Stimulated activated CD8-positive, alpha-beta memory T cell treated with anti-CD3 and anti-CD28 coated beads, Interleukin-12 subunit alpha, Interleukin-12 subunit beta, amount 100 ng/mL, for 4 hours (primary cell): ENCODE results near the gene SYNGR1.
"Not testable (repeated sequence)": the region's sequence is repeated elsewhere in the genome, so short reads cannot be mapped to it uniquely, and the experiment has no call there.

Experiments
- DNase-seq: peaks from one replicate; pipeline ENCODE4 v3.0.0-alpha.2; 2020; ENCODE audit warnings: low read depth

SYNGR1 gene

DNA sequence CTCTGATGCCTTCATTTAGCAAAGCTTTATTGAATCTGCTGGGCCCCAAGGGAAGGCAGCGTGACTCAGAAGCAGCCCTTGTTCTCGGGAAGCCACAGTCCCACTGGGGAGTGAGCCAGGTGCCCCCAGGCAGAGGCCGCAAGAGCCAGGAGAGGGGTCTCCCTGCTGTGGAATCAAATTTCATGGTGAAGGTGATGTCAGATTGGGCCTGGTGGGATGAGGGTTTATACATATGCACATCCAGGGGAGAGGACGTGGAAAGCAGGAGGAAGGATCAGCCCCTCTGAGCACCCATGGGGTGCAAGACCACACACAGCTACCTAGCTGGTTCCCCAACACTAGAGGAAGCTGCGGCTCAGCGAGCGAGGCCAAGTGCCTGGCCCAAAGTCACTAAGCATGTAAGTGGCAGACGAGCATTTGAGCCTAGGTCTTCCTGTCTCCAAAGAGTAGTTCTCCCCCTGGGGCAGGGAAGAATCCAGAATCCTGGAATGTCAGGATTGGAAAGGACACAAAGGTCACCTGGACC lies 2.0 kb downstream of the SYNGR1 start:
- DNase-seq = no peak

DNA sequence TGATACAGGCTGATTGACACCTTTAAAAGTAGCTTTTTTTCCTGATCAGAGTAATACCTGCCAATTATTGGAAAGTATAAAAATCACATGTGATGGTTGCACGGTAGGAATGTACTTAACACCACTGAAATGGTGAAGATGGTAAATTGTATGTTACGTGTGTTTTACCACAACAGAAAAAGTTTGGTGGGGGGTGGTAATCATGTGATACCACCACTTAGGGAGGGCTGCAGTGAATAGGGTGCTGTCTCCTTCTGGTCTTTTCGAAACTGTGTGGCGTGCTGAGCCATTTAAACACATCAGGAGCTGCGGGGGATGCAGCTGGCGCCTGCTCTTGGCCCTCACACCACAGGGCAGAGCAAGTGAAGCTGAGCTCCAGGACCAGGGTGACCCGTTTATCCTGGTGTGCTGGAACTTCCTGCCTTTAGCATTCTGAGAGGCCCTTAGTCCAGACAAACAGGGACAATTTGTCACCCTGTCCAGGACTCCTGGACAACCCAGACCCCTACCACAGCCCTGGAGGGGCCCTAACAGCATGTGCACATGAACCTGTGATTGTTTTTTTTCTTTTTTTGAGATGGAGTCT lies 2.6 kb downstream of the SYNGR1 start:
- DNase-seq = no peak

DNA sequence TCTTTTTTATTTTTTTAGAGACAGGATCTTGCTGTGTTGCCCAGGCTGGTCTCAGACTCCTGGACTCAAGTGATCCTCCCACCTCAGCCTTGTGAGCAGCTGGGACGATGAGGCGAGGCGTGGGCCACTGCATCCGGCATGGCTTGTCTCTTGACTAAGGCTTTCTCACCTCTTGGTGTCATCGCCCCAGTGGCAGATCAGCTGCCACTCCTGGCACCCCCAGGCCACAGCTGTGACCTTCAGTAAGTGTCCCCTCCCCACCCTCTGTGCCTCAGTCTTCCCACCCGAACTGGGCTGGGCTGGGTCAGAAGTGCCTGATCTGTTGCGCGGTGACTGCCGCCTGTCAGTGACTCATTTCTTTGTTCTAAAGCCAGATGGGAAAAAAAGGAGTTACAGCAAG lies 3.6 kb downstream of the SYNGR1 start:
- no peak for DNase-seq

DNA sequence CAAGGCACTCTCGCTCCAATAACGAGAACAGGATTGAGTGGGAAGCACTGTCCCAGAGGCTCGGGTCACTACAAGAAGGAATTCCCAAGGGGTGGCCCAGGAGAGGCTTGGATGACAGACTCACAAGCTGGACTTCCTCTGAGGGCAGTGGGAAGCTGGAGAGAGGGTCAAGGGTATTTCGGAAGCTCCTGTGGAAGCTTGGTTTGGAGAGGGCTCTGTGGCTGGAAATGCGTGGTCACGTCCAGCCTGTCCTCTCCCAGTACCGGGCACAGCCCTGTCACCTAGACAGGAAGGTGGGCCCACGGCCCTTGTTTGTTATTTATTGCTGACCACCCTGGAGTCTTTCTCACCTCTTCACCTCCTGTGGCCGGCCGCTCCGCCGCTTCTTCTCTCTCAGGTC lies 5.3 kb downstream of the SYNGR1 start:
- DNase-seq = no peak

DNA sequence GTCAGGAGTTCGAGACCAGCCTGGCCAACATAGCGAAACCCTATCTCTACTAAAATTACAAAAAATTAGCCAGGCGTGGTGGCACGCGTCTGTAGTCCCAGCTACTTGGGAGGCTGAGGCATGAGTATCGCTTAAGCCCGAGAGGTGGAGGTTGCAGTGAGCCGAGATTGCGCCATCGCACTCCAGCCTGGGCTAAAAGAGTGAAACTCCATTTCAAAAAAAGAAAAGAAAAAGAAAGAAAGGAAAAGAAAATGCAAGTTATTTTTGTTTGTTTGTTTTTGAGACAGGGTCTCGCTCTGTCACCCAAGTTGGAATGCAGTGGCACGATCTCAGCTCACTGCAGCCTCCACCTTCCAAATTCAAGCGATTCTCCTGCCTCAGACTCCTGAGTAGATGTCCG lies 6.0 kb downstream of the SYNGR1 start:
- not testable (repeated sequence) for DNase-seq

DNA sequence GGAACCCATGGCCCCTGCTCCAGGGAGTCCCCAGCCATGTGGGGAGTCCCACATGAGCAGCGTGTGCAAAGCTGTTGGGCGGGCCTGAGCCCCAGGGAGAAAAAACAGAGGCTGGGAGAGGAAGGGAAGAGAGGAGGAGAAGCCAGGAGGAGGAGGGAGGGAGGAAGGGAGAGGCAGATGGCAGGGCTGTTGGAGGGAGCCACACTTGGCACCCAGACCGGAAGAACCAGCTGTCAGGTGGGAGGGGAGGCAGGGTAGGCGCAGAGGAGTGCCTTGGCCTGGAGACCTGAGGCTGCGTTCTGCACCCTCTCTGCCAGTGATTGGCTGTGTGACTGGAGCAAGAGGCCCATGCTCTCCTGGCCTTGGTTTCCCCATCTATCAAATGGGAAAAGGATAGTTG lies 6.7 kb downstream of the SYNGR1 start:
- DNase-seq = no peak

DNA sequence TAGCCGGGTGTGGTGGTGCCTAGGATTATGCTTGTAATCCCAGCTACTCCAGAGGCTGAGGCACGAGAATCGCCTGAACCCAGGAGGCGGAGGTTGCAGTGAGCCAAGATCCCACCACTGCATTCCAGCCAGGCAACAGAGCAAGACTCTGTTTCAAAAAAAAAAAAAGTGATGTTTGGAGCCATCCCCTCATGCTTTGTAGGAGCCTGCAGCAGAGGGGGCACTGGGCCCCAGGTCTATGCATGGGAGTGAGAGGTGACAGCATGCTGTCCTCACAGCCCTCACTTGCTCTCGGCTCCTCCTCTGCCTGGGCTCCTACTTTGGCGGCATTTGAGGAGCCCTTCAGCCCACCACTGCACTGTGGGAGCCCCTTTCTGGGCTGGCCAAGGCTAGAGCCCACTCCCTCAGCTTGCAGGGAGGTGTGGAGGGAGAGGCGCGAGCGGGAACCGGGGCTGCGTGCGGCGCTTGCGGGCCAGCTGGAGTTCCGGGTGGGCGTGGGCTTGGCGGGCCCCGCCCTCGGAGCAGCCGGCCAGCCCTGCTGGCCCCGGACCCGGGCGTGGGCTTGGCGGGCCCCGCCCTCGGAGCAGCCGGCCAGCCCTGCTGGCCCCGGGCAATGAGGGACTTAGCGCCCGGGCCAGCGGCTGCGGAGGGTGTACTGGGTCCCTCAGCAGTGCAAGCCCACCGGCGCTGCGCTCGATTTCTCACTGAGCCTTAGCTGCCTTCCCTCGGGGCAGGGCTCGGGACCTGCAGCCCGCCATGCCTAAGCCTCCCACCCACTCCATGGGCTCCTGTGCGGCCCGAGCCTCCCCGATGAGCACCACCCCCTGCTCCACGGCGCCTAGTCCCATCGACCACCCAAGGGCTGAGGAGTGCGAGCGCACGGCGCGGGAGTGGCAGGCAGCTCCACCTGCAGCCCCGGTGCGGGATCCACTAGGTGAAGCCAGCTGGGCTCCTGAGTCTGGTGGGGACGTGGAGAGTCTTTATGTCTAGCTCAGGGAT lies 7.6 kb downstream of the SYNGR1 start:
- DNase-seq = not testable (repeated sequence)

DNA sequence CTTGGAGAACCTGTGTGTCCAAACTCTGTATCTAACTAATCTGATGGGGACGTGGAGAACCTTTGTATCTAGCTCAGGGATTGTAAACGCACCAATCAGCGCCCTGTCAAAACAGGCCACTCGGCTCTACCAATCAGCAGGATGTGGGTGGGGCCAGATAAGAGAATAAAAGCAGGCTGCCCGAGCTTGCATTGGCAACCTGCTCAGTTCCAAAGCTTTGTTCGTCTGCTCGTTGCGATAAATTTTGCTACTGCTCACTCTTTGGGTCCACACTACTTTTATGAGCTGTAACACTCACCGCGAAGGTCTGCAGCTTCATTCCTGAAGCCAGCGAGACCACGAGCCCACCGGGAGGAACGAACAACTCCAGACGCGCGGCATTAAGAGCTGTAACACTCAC lies 8.4 kb downstream of the SYNGR1 start:
- not testable (repeated sequence) for DNase-seq

DNA sequence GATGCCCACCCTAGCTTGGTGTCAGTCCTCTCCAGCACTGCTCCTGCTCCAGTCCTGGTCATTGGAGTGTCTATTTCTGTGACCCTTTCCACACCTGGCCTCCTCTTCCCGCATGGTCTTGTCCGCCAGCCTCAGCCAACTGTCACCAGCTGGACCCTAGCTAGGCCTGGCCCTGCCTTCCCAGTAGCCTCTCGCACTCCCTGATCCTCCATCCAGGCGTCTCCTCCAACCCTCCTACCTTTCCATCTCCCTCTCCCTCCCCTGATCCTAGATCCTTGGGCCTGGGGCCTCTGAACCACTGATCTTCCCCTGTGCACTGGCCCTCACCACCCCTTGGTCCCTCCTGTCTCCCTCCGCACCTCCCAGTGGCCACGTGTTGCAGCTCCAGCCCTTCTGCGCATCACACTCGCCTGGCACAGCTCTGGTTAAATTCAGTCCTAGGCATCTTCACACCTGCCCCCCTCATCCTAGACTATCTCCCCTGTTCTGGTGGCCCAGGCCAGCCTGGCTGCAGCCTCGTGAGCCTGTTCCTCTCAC lies 9.9 kb downstream of the SYNGR1 start:
- DNase-seq = no peak

DNA sequence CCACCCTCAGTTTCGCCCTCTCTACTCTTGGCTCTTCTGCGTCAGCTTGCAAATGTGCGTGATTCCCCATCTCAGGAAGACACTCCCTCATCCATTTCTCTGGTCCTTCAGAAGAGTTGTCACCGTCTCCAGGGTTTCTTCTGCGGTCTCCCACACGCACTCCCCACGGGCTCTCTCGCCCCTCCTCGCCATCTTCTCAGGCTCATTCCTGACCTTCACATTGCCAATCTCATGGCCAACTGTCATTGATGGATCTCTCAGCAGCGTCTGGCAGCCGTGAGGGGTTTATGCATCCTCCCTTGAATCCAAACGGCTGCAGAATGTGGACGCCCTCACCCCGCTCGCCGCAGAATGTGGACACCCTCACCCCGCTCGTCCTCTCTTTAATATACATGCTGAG lies 10.5 kb downstream of the SYNGR1 start:
- no peak for DNase-seq

DNA sequence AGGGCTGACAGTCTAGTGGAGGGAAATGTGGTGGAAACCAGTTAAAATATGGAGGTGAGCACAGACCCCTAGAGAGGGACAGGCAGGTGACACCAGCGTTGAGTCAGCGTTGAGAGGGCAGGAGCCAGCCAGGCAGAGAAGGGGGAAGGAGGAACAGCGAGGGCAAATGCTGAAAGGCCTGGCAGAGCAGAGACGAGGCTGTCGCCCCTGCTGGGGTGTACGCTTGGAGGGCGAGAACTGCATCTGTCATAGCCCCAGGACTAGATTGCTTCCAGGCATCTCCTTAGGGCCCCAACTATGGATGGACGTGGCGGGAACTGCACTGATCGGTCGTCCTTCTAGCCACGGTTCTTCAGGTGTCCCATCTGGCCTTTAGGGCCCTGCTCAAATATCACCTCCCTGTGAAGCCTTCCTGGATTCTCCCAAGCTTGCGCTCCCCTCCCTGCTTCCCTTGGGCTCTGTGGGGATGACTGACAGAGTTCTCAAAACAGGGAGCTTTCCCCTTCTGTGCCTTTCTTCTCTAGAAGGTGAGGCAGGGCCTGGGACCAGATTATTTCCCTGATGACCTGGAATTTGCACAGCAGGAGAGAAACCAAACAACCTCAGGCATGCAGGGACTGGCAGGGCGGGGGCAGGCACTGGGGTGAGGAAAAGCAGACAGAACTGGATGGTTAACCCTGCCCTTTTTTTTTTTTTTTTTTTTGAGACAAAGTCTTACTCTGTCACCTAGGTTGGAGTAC lies 11.1 kb downstream of the SYNGR1 start:
- no peak for DNase-seq

DNA sequence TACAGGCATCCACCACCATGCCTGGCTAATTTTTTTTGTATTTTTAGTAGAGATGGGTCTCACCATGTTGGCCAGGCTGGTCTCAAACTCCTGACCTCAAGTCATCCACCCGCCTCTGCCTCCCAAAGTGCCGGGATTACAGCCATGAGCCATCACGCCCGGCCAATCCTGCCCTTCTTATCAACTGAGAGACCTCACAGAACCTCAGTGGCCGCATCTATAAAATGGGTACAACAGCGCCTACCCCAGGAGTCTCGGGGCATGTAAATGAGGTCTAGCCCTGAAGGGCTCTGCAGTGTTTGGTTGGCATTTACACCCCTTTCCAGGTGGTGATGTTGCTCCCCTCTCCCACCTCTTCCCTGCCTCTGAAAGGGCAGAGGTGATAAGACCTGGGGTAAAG lies 11.7 kb downstream of the SYNGR1 start:
- DNase-seq = no peak

DNA sequence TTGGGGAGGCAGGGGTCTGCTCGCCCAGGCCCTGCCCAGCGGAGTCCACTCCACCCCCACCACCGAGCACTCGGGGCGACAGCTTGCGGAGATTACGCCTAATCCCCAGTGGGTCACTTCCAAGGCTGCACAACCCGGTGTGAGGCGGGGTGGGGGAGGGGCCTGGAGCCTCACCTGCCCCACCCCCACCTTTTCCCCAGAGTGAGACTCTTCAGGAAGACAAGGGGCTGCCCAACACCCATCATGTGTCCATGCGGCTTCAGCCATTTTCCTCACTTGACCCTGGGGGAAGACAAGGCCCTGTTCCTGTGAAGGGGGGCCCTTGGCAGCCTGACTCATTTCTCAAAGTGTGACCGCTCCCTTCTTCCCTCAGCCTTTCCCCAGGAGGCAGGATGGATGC lies 12.5 kb downstream of the SYNGR1 start:
- DNase-seq = no peak

DNA sequence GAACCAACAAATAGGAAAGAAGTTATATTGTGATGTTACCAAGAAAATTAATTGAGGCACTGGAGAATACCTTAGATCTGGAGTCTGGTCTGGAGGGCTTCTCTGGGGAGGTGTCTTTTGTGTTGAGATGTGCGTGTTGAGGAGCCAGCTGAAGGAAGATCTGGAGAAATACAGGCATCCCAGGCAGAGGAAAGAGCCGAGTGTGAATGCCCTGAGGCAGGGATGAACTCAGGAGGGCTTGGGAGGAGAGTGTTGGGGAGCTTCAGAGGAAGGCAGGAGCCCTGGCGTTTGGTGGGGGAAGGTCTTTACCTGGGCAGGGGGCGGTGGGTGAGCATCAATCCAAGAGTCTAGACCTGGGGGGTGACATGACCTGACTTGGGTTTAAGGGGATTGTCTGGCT lies 13.1 kb downstream of the SYNGR1 start:
- DNase-seq = no peak

DNA sequence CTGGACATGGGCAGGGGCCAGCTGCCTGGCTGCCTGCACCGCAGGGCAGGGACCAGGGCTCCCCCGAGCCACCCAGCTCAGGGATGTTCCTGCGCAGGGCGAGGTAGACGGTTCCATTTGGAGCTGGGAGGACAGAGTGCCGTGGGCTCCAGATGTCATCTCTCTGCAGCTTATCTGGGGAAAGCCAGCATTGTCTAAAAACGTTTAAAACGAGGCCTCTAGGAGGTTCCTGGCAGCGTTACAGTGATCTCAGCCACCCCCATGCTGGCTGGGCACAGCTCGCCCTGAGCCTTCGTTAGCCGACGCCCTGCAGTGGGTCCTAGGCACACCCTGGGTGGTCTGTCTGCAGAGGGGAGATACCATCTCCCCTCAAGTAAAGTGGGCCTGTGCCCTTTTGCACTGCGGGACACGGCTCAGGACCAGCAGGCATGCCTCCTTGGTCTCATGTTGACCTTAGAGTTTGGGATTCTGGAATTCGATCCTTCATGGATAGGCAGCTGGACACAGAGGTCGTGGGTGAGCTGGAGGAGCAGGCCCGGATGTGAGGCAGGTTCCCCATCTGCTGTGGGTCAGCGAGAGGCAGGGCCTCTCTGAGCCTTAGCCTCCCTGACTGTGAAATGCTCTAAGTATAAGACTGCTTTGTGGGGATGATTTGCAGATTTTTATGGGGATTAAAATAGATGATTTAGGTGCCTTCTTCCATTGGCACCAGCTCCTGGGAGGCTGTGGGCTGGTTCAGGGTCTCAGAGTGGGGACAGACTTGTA lies 14.1 kb downstream of the SYNGR1 start:
- no peak for DNase-seq

DNA sequence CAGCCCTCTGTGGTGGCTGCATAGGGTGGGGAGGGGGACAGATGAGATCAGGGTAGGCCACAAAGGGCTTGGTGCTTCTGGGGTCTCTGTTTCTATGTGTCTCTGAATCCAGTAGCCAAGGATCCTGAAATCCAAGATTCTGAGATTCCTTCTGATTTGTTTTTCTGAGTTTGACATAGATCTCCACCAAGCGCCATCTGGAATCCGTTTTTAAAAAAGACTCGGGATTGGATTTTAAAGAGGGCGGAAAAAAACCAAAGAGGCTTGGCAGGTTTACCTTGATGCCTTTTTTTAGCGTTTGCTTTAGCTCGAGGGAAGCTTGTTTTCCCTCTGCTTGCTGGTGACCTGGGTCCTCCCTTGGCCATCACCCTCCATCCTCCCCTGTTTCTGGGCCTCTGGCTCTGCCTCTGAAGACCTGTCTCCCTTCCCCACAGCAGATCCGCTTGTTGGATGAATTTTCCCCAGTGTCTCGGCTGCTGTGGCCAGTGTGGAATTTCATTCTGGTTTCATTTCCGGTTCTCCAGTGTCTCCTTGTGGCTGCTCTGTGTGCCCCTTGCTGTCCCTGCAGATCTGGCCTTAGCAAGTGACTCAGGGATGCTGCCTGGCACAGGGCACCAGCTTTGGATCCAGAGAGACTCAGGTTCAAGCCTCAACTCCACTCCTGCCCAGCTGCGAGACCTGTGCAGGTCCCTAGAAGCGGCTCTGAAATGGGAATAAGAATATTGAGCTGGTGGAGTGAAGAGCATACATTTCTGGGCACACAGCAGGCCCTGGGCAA lies 15.1 kb downstream of the SYNGR1 start:
- DNase-seq = no peak

DNA sequence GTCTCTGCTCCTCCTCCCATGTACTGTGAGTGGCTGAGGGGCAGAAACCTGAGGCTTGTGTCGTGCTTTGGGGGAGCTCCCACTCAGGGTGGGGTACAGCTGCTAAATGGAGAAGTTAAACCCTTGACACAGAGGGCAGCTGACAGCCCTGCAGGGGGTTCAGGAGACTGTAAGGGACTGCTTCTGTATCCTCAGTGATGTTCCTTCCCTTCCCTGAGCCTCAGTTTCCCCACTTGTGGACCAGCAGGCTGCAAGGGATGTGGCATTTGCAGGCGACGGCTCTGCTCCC lies 15.6 kb downstream of the SYNGR1 start:
- DNase-seq = no peak

DNA sequence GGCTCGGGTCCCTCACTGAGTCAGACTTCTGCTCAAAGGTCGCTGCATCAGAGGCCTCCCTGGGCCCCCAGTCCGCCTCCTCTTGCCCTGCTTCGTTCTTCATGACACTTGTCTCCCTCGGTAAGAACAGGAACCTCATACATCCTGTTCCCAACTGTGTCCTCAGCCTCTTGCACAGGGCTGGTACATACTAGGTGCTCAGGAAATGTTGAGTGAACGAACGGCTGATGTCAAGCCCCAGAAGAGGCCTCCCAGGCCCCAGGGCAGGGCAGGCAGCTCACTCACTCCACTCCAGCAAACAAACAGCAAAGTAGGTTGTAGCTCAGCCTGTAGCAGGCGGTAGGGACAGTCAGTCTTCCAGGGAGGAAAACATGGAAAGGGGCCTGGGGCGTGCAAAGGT lies 17.2 kb downstream of the SYNGR1 start:
- no peak for DNase-seq

DNA sequence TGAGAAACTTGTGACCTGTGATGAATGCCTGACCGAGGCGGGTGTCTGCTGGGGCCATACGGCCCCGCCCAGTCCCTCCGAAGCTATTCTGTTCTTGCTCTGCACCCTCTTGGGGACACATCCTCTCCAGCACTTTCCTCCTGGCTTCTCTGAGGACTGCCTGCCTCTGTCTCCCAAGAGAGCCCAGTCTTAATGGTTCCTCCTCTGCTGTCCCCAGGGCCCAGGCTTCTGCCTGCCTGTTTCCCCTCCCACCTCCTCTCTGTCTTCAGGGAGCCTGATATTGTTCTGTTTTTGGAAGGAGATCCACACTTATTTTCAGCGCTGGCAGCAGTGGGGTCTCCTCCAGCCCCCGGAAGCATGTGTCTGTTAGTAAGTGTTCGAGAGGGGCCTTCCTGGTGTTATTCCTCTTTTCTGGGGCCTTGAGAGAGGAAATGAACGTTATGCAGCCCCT lies 18.7 kb downstream of the SYNGR1 start:
- DNase-seq = no peak

DNA sequence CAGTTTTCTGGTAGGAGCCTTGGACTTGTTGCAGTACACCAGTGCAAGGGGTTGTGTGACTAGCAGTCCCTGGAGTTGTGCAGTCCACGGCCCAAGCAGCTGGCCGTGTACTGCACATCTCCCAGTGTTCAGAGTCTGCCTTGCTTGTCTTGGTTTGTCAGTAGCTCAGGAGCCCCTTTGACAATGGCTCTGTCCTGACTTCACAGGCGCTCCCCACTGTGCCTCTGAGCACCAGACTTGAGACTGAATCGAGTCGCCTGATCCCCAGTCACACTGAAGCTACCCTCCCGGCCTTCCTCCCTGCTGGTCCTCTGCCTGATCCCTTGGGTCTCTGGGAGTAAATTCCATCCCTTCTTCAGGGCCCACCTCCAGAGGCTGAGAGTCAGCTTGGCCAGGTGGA lies 19.4 kb downstream of the SYNGR1 start:
- no peak for DNase-seq

DNA sequence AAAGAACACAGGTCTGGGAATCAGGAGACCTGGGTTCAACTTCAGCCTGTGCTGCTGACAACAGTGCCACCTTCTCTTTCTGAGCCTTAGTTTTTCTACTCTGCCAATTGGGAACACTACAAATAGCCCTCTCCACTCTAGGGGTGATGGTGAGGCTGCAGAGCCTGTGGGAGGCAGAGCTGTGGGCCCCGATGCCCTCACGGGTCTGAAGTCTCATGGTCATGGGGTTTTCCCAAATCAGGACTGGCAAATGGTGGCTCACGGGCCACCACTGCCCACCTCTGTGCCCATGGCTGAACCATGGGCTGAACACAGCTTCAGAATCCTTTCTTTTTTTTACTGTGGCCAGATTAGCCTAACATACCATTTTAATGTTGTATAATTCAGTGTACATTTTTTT lies 19.8 kb downstream of the SYNGR1 start:
- no peak for DNase-seq
